AG04449 (cell line): ENCODE results near the gene SRGAP3.

ENCODE experiments used
- CTCF ChIA-PET: fragments of 350-600 bp; formaldehyde crosslinking; extraction: SDS; loops from one replicate; lab custom pipeline; 2021; ENCODE audit warnings: antibody characterized with exemption; lab: Yijun Ruan, JAX
- POLR2A ChIA-PET: fragments of 400-600, 350-600 bp; formaldehyde crosslinking; extraction: SDS; loops from one replicate; lab custom pipeline; 2020; ENCODE audit warnings: antibody characterized with exemption, inconsistent platforms; lab: Yijun Ruan, JAX
- DNase-seq: peaks from one replicate; pipeline ENCODE4 v3.0.0-alpha.2; 2010; ENCODE audit warnings: low read depth, low spot score
- H3K4me3 ChIP-seq: 2 replicates; pipeline ENCODE4 v1.5.1; 2011; ENCODE audit warnings: low read depth, mild to moderate bottlenecking, control low read depth, low read length
- TF ChIP-seq, protein P1 (sequence below): IDR thresholded peaks from one replicate; pipeline ENCODE4 v1.5.1; 2011; ENCODE audit warnings: mild to moderate bottlenecking, moderate library complexity, low read length, control low read depth, inconsistent platforms; ENCODE audit not compliant: insufficient read depth; ENCODE audit errors: missing control alignments

SRGAP3 gene

GRCh38 chr3:9233101-9233500 lies 16.3 kb downstream of the SRGAP3 start:
- no peak overlapping the region for H3K4me3 ChIP-seq
- TF ChIP-seq, protein P1, sequence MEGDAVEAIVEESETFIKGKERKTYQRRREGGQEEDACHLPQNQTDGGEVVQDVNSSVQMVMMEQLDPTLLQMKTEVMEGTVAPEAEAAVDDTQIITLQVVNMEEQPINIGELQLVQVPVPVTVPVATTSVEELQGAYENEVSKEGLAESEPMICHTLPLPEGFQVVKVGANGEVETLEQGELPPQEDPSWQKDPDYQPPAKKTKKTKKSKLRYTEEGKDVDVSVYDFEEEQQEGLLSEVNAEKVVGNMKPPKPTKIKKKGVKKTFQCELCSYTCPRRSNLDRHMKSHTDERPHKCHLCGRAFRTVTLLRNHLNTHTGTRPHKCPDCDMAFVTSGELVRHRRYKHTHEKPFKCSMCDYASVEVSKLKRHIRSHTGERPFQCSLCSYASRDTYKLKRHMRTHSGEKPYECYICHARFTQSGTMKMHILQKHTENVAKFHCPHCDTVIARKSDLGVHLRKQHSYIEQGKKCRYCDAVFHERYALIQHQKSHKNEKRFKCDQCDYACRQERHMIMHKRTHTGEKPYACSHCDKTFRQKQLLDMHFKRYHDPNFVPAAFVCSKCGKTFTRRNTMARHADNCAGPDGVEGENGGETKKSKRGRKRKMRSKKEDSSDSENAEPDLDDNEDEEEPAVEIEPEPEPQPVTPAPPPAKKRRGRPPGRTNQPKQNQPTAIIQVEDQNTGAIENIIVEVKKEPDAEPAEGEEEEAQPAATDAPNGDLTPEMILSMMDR, result no peak
- DNase-seq, result no peak
- ChIA-PET POLR2A (no interaction called here), CTCF (interaction anchor here (0.9 kb wide), 1 partner anchor 70 kb away, joined by 3 read pairs; no protein-coding TSS in a partner anchor)

DNA sequence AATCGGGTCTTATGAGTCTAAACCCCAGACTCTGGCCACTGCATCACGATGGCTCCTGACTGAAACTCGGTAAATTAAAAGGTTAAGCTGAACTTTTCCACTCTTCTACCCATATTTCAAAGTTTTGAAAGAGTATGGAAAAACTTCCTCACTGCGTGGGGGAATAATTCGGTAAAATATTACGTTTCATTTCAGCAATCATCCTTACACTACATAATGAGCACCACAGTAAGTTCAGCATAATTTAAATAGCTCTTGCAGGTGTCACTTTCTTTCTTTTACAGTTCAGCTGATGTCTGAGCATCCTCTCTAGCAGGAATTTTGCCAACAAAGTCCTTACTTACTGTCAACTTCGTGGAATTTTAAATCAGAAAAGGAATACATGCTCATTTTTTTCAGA lies 17.5 kb downstream of the SRGAP3 start:
- DNase-seq, result no peak
- ChIA-PET CTCF (interaction anchor here (1.6 kb wide), 1 partner anchor 17 kb away, joined by 3 read pairs; the partner anchor contains the start of gene SRGAP3), POLR2A (no interaction called here)
- TF ChIP-seq, protein P1, result no peak
- no peak overlapping the region for H3K4me3 ChIP-seq

DNA sequence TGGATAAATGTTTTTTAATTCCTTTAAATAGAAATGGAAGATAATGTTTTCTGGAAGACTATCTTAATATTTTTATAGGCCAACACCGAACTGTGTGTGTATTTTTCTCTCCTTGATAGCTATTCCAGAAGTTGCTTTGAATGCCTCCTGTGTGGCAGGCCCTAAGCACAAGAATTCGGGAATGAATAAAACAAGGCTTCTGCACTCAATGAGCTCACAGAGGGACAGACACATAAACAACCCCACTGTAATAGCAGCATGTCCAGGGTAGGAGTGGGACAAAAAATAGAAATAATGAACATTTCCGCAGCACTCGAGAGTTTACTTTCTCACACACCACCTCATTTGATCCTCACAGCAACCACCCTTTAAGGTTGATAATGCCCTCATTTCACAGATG lies 18.0 kb downstream of the SRGAP3 start:
- ChIA-PET CTCF (interaction anchor here (1.6 kb wide), 1 partner anchor 18 kb away, joined by 3 read pairs; the partner anchor contains the start of gene SRGAP3), POLR2A (no interaction called here)
- DNase-seq, result no peak
- TF ChIP-seq, protein P1, result no peak
- H3K4me3 ChIP-seq, result no peak overlapping the region

GRCh38 chr3:9231006-9231405 lies 18.4 kb downstream of the SRGAP3 start:
- ChIA-PET CTCF (interaction anchor here (1.6 kb wide), 1 partner anchor 18 kb away, joined by 3 read pairs; the partner anchor contains the start of gene SRGAP3), POLR2A (no interaction called here)
- no peak overlapping the region for H3K4me3 ChIP-seq
- TF ChIP-seq, protein P1, result no peak
- no peak for DNase-seq

DNA sequence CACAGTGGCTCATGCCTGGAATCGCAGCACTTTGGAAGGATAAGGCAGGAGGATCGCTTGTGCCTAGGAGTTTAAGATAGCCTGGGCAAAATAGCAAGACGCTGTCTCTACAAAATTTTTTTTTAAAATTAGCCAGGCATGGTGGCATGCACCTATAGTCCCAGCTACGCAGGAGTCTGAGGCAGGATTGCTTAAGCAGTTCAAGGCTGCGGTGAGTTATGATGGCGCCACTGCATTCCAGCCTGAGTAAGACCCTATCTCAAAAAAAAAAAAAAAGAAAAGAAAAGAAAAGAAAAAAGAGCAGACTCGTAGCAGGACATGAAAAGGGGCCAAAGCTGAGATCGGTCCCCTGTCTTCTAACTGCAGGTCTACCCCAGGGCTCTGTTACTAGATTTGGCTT lies 18.9 kb downstream of the SRGAP3 start:
- DNase-seq, result no peak
- POLR2A ChIA-PET, result no interaction called here
- H3K4me3 ChIP-seq, result no peak overlapping the region
- CTCF ChIA-PET, result no interaction called here
- TF ChIP-seq, protein P1, result no peak

DNA sequence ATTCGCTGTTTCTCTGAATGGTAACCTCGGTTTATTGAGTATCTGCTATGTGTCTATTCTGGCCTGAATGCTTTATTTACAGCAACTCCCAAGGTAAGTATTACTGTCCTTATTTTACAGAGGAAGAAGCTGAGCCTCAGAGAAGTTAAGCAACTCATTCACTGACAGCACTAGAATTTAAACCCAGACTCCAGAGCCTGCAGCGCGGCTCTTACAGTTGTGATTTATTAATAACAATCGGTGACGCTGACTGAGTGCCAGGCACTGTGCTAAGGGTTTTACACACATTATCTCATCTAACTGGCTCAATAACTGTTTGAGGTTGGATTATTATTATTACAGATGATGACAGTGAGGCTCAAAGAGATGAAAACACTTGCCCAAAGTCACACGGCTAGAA lies 19.6 kb downstream of the SRGAP3 start:
- ChIA-PET POLR2A (no interaction called here), CTCF (no interaction called here)
- TF ChIP-seq, protein P1, result no peak
- H3K4me3 ChIP-seq, result no peak overlapping the region
- DNase-seq, result no peak
